NCI-H524 treated with DMSO at 0.1 percent for 48 hours (cell line): ENCODE results near the gene RTN4.

Experiments used
- DNase-seq: peaks from one replicate; lab custom pipeline; 2025; lab: John Stamatoyannopoulos, UW

RTN4 gene

DNA sequence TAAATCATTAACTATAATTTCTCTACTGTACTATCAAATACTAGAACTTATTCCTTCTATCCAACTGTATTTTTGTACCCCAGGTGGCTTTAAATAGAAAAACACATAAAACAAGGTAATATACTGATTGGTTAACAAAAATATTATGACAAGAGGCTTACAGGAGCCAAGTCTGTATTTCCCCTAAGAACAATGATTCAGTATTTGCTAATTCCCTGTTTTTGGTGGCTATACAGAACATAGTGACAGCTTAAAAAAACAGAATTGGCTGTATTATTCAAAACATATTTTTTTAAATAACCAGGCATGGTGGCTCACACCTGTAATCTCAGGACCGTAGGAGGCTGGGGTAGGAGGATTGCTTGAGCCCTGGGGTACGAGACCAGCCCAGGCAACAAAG is 16.3 kb downstream of the RTN4 start:
- DNase-seq = no peak

DNA sequence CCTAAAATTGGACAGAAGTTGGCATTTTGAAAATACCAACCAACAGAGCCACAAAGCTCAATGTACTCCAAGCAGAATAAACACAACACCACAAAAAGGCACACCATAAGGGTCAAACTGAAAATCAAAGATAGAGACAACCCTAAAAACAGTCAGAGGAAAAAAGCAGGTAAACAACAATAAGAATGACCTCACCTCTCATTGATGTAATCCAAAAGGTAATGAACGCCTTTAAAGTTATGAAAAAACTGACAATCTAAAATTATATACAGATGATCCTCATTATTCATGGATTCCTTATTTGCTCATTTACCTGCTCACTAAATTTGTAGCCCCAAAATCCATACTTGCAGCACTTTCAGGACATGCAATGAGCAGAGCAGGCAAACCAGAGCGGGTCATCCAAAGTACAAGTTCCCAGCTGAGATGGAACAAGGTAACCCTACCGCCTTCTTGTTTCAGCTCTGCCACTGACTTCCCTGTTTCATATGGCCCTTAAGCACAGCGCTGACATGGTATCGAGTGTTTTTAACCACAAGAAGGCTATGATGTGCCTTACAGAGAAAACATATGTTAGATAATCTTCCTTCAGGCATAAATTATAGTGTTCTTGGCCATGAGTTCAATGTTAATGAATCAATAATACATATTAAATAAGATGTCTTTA is 17.0 kb downstream of the RTN4 start:
- no peak for DNase-seq

DNA sequence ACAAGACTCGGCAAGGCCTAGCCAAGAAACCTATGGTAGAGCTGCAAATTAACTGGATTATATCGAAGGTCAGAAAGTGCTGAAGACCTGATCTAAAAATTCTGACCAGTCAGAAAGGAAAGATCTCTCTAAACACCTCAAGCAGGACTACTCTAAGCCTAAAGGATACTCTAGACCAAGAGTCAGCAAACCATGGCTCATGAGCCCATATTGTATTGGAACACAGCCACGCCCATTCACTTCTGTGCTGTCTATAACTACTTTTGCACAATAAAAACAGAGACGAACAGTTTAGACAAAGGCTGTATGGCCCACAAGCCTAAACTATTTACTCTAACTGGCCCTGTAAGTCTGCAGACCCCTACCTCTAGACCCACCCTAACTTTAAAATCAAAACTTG is 18.7 kb downstream of the RTN4 start:
- DNase-seq = no peak

DNA sequence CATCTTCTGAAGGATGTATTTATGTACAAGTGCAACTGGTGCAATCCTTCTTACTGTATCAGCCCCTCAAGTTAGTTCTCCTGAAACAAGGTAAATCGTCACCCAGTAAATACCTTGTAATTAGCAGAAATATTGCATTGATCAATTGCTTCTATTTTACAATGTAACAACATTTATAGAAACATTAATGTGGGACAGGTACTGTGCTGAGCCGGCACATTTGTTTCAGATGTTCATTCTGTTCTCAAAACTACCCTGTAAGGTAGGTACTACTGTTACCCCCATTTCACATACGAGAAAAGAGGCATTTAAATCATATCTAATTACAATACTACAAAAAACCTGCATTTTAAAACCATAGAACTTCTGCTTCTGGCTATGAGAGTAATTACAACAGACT is 19.5 kb downstream of the RTN4 start:
- DNase-seq = no peak

DNA sequence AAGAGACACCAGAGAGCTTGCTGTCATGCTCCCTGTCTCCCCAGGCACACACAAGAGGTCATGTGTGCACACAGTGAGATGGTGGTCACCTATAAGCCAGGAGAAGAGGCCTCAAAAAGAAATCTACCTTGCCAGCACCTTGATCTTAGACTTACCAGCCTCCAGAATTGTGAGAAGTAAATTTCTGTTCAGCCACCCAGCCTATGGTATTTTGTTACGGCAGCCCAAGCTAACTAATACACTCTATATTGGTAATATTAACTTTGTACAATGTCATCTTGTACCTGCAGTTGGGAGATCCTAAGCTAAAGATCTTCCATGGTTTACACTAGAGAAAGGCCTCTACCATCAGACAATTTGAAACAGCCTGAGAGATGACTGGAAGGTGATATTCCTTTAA is 21.2 kb downstream of the RTN4 start:
- DNase-seq = no peak

DNA sequence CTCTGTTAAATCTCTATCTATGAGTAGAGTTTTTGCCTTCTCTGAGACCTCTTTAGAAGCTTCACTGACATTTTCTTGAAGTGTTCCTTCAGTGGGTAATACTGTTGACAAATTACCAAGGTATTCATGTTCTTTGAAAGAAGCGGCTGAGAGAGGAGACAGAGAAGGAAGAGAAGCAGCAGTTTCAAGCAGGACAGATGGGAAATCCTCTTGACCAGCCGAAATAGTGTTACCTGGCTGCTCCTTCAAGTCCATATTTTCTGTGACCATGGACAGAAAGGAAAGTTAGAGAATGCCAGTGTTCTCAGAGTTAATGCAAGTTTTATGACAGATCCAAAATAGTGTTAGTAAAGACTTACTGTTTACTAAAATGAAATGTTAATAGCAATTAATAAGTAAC is 23.0 kb downstream of the RTN4 start:
- DNase-seq = no peak

DNA sequence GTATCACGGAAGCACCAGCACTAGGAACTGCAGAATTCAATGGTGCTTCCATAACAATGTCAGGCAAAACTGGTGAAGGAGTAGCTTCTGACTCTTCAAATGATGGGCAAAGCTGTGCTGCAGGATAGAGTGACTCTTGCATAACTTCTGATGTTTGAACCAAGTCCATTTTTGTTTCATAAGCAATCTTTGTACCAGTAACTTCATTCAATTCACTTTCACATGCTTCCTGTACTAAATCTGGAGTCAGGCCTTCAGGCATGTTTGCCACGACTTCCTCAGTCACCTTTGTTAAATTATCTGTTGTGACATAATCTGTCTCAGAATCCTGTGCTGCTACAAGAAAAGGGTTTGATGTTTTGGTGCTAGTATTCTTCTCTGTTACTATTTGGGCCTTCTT is 24.0 kb downstream of the RTN4 start:
- DNase-seq = no peak

DNA sequence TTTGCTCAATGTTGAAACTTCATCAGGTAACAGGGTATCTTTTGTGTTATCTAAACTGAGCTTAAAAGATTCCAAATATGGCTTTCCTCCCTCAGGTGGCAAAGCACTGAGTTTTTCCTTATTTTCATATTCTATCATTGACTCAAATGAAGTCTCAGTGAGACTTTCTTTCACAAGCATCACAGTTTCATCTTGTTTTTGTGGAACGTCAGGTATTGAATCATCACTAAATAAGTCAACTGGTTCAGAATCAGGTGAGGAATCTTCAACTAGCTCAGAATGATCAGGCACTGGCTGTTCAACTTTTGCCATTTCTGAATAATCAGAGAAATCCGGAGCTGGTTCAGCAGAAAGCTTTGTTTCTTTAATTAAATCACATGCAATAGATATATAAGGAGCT is 24.6 kb downstream of the RTN4 start:
- DNase-seq = no peak

DNA sequence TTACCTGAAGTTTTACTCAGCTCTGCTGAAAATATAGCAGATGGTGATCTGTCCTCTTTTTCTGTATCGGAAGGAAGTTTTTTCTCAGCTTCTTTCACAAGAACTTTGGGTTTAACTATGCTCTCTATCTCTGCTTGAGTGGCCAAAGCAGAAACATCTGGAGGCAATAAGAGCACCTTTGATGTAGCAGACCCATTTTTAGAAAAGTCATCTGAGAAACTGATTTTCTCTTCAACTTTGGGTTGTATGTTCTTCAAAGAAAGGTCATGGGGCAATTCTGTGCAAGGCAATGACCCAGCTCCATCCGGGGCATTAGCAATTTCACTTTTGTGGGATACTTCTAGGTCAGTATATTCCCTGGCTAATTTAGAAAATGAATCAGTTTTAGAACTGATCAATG is 25.2 kb downstream of the RTN4 start:
- no peak for DNase-seq

DNA sequence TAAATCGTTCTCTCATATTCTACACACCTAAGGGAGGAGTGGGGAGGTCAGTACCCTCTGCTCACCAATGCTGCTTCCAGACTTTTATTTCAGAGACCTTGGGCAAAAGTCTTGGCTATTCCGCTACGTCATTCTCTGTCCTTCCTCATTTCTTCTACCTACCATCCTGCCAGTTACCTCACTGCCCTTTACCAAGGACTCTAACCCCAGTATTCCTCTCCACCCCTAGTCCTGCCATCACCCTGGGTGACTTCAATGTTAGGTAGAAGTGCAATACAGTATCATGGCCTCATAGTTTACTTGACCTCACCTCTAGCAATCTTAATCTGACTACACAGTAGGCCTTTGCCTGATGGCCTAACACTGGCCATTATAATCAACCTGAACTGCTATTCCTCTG is 27.8 kb downstream of the RTN4 start:
- no peak for DNase-seq

DNA sequence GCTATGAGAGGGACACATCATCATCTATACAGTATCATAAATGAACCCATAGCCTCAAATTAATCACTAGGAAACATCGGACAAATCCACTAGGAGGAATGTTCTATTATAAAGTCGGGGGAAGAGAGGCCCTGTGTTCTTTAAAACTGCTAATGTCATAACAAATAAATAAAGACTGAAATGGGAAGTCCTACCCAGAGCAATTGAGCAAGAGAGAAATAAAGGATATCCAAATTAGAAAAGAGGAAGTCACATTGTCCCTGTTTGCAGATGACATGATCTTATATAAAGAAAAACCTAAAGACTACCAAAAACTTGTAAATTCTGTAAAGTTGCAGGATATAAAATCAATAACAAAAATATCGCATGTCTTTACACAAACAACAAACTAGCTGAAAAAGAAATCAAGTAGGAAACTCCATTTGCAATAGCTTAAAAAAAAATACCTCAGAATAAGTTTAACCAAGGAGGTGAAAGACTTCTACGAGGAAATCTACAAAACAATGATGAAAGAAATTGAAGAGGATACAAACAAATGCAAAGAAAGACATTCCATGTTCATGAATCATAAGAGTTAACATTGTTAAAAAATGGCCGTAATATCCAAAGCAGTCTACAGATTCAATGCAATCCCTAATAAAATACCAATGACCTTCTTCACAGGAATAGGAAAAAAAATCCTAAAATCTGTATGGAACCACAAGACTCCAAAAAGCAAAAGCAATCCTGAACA is 30.6 kb downstream of the RTN4 start:
- no peak for DNase-seq

DNA sequence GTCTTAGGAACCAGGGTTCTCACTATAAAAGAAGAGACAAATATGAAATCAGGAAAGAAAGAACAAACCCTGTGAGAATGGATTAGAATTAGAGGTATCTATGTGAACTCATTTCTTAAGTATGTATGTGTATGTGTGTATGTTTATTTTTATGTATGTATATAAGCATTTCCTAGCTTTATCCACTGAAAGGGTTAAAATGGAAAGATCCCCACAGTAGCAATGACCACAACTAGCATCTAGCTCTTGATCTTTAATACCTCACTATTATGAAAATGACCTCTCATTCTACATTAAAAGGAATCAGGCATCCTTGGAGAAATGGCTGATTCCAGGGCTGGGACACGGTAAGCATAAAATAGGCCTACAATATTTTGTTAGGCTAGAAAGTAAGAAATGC is 31.6 kb downstream of the RTN4 start:
- DNase-seq = no peak

DNA sequence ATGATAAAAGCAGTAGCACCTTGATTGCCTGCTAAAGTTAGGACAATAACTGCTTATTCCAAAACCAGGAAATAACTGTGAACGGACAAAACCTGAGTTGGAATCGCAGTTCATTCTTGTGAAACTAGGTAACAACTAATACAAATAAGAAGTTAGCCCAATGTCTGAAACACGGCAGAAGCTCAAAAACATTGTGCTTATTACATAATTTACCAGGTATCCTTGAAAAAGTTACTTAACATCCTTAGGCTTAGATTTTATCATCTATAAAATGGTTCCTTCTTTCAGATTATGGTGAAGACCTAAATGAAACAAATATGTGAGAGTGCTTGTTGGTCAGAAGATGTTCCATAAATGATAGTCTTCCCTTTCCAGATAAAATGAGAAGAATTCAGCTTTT is 32.4 kb downstream of the RTN4 start:
- no peak for DNase-seq

DNA sequence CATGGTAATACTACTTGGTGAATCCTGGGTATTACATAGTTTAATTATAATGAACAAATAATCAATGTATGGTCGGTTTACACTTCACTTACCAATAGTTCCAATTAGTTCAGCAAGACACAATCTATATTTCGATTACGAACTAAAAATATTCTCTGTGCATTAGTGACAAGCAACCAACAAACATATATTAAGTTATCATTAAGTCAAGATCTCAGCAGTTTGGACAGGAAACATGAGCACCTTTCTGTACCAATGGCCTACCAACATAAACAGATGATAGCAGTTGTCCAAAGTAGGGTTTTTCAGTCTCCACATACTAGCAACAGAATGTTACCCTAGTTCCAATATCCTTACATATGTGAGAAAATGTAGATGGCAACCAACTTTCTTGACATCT is 32.8 kb downstream of the RTN4 start:
- no peak for DNase-seq

DNA sequence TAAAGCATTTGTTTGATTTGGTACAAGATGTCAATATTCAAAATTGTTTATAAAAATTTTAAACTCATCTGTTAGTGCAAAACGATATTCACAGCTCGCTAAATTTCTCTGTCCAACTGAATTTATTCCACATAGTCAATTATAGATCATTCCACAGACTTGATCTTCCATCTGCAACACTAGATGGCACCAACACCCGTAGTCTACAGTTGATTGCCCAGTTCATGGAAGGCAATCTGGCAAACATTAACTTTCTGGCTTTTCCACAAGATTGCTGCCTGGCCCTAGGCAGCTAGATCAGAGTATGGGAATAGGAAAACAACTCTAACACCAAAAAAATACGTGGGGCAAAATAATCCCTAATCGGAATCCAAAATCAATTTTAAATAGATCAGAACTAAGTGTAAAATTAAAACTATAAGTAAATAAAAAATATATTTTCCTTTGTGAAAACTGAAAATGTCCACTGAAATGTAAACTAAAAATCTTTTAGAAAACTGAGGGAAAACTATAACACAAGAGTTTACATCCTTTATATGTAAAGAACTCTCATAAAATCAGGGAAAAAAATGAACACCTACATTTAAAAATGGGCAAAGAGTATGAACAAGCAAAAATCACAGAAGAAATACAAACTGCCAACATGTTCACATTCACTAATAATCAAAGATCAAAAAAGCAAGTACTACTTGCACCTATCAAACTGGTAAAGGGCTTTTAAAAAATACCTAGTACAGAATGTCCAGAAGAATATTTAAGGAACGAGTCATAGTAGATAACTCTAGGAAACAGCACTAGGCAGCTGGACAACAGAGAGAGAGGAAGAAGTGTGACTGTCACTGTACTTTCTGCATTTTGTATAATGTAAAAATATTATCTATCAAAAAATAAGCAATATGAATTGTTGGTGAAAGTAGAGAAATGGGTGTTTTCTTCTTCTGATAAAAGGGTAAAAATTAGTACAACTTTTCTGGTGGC is 35.0 kb downstream of the RTN4 start:
- peak; percentile 25 for DNase-seq

DNA sequence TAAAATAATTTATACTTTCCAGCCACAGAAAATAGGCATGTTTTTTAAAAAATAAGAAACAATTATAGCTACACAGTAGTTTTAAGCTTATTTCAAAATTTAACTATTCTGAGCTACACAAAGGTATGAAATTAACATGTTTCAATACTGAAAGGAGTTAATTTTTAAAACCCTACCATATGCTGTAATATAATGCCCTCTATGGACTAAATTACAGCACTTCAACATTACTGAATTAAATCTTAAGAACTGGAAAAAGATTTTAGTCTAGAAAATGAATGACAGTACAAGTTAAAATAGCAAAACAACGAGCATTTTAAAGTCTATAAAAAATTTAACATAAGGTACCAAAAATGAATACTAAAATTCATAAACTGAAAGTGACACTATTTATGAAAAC is 36.3 kb downstream of the RTN4 start:
- DNase-seq = no peak

DNA sequence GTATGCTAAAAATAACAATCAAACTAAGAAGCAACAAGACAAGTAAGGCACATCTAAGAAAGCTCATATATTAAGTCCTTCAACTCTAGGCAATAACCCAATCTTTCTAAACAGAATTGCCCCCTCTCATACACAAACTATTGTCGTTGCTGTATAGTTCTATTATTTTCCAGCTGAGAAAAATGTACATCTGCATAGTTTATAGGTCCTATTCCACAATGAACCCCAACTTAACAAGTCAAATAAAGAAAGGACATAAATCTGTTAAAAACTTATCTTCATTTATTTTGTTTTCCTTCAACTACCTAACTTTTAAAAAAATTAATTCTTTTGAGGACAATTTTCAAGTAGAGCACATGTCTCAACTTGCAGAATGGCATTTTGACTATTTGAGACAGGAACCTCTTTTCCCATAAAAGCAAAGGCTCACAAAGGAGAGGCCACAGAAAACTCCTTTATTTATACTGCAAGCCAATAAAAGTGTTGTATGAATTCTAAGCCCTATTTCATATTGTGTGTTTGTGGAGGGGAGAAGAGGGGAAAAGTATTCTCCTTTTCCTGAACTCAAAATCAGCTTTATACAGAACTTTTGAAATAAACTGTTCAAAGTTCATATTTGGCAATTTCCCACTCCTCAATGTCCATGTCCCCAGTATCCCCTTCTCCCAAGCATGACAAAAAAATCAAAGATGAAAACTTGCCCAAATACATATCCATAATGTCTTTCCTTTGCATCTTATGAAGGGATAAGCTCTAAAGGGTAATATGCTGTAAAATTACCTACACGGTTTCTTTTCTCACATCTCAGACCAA is 37.4 kb downstream of the RTN4 start:
- DNase-seq = no peak

DNA sequence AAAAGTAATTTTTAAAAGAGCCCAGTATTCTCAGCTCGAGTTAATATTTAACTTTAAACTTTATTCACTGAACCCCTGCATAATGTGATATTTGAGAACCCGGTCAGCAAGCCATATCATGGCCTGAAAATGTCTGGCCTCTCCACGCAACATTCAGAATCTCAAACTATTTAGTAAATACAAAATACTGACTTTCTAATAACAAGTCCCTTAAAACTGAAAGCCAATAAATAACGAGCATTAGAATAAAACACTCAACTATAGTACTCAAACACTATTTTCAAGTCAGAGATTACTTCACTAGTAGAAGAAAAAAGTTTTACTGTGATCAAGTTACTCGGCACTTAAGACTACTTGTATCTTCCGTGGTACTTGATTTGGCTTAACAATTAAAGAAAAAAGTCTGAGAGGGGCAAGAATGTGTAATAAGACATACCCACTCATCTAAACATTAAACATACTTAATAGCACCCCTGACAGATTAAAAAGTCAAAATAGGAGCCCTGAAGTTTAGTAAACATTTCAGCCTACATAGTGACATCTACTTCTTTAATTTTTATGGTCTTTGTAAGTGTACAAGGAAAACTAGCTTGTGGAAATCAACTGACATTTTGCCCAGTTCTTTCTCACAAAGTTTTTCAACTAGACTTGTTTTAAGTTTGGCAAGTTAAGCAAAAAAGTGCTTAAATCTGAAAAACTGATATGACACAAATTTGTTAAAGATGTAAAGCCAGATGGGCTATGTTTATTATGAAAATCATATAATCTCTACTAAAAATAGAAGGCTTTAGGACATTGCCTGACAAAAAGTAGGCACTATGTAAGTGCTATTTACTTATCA is 38.2 kb downstream of the RTN4 start:
- DNase-seq = no peak

DNA sequence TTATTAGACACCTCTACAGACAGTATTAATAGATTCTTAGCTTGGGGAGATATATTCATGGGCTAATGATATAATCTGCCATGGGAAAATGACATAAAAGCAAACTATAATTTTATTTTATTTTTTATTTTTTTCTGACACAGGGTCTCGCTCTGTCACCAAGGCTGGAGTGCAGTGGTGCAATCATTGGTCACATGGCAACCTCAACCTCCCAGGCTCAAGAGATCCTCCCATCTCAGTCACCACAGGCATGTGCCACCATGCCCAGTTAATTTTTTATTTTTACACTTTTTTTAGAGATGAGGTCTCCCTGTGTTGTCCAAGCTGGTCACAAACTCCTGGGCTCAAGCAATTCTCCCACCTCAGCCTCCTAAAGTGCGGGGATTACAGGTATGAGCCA is 39.3 kb downstream of the RTN4 start:
- DNase-seq = no peak

DNA sequence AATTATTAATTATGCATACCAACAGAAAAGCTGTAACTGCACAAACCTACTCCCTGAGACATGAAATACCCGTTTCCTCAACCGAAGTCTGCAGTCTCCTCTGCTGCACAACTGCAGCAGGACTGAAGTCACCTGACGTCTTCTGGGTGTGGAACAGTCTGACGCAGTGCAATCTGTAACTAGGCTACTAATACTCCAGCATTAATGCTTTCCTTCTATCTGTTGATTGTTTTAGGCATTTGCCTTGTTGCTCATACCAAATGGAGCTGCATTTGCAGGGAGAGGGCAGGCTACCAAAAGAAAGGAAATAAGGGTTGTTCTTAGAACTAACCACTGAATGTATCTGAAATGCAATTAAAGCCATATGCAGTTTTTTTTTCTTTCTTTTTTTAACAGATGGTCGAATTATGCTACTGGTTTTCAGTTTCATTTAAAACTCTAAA is 40.1 kb downstream of the RTN4 start:
- peak; percentile 37 for DNase-seq
